ENCODE data around the gene TMEM205.

DNA sequence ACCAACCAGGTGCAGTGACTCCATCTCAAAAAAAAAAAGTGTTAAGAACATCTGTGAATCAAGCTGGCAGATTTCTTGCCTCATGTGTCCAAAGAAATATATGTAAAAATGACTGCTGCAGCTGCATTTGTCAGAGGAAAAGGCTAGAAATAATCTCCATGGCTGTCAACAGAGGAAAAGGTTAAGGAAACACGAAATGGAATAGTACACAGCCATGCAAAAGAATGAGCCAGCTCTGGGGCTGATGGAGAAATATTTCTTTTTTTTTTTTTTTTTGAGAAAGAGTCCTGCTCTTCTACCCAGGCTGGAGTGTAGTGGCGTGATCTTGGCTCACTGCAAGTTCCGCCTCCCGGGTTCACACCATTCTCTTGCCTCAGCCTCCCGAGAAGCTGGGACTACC is 13.2 kb downstream of the TMEM205 start:
- TF ChIP-seq, protein P1, sequence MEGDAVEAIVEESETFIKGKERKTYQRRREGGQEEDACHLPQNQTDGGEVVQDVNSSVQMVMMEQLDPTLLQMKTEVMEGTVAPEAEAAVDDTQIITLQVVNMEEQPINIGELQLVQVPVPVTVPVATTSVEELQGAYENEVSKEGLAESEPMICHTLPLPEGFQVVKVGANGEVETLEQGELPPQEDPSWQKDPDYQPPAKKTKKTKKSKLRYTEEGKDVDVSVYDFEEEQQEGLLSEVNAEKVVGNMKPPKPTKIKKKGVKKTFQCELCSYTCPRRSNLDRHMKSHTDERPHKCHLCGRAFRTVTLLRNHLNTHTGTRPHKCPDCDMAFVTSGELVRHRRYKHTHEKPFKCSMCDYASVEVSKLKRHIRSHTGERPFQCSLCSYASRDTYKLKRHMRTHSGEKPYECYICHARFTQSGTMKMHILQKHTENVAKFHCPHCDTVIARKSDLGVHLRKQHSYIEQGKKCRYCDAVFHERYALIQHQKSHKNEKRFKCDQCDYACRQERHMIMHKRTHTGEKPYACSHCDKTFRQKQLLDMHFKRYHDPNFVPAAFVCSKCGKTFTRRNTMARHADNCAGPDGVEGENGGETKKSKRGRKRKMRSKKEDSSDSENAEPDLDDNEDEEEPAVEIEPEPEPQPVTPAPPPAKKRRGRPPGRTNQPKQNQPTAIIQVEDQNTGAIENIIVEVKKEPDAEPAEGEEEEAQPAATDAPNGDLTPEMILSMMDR (IDR thresholded peaks at IDR 0.05; ENCODE audit: low read depth, low read length, poor library complexity, severe bottlenecking): no peak
- TF ChIP-seq EZH2phosphoT487 (IDR thresholded peaks at IDR 0.05; ENCODE audit: borderline replicate concordance, low read length): no peak
